Stimulated activated CD4-positive, alpha-beta T cell treated with anti-CD3 and anti-CD28 coated beads, Interleukin-4, amount 100 ng/mL, for 48 hours (primary cell): ENCODE data around the gene ZNF79.

Experiments used
- DNase-seq, 2 donors: peaks; one replicate each; pipeline ENCODE4 v3.0.0-alpha.2; 2020; ENCODE audit warnings: low read depth in 2 of 2

ZNF79 gene

GRCh38 chr9:127398275-127398647 lies 25.9 kb upstream of the ZNF79 start:
- no peak for DNase-seq

- no peak for DNase-seq
These were observed 25.3 kb upstream of the ZNF79 start for GRCh38 chr9:127398715-127399400.

GRCh38 chr9:127399736-127400269 lies 24.4 kb upstream of the ZNF79 start:
- DNase-seq = no peak

- no peak for DNase-seq
These were observed 21.6 kb upstream of the ZNF79 start for GRCh38 chr9:127402401-127403090.

- no peak for DNase-seq
These were observed 20.5 kb upstream of the ZNF79 start for GRCh38 chr9:127403507-127404192.

GRCh38 chr9:127404631-127405030 lies 19.6 kb upstream of the ZNF79 start:
- DNase-seq = no peak

GRCh38 chr9:127405344-127406125 lies 18.6 kb upstream of the ZNF79 start:
- DNase-seq = no peak

GRCh38 chr9:127406799-127407491 lies 17.2 kb upstream of the ZNF79 start:
- DNase-seq = no peak

- no peak for DNase-seq
These were observed 16.7 kb upstream of the ZNF79 start for GRCh38 chr9:127407492-127407843.

GRCh38 chr9:127411122-127411521 lies 13.1 kb upstream of the ZNF79 start:
- no peak for DNase-seq

- DNase-seq = no peak
These were observed 9.0 kb upstream of the ZNF79 start for GRCh38 chr9:127415141-127415540.

GRCh38 chr9:127415657-127416056 lies 8.5 kb upstream of the ZNF79 start:
- DNase-seq = no peak

- no peak for DNase-seq
These were observed 6.8 kb upstream of the ZNF79 start for GRCh38 chr9:127417131-127418036.

- peak in 1 of 2 donors; percentile 33 for DNase-seq
These were observed 6.1 kb upstream of the ZNF79 start for GRCh38 chr9:127418037-127418471.

GRCh38 chr9:127419348-127419747 lies 4.8 kb upstream of the ZNF79 start:
- DNase-seq = no peak

- no peak for DNase-seq
These were observed 3.1 kb upstream of the ZNF79 start for GRCh38 chr9:127421057-127421456.

GRCh38 chr9:127422133-127422782 lies 1.9 kb upstream of the ZNF79 start:
- no peak for DNase-seq

- DNase-seq = no peak
These were observed 1.4 kb upstream of the ZNF79 start for GRCh38 chr9:127422787-127423186.

- no peak for DNase-seq
These were observed 677 bp upstream of the ZNF79 start for GRCh38 chr9:127423476-127423933.

- no peak for DNase-seq
These were observed 456 bp downstream of the ZNF79 start for GRCh38 chr9:127424676-127424999.
